GM21723 (cell line): ENCODE results near the gene SPATS2.

ENCODE experiments used
- ATAC-seq: cut with Tn5 transposase; IDR thresholded peaks from one replicate; pipeline ENCODE4 v1.9.1; 2021; ENCODE audit warnings: mild to moderate bottlenecking, moderate library complexity; ENCODE audit not compliant: unreplicated experiment

The SPATS2 gene

GRCh38 chr12:49335955-49336644, 31.2 kb upstream of the SPATS2 start:
- ATAC-seq: no peak

GRCh38 chr12:49336645-49337584, 30.3 kb upstream of the SPATS2 start, which contains the start of gene C1QL4:
TSS of gene C1QL4 (minus strand) at chr12:49337188. CDS start at chr12:49336477, 711 bp downstream.
- ATAC-seq: peak; percentile 76

- ATAC-seq: no peak
Observed at GRCh38 chr12:49338830-49339463, 28.3 kb upstream of the SPATS2 start.

GRCh38 chr12:49339464-49339861, 27.8 kb upstream of the SPATS2 start:
- ATAC-seq: no peak

- no peak for ATAC-seq
Observed at GRCh38 chr12:49340095-49340870, 27.0 kb upstream of the SPATS2 start.

- ATAC-seq: no peak
Observed at GRCh38 chr12:49340971-49341776, 26.1 kb upstream of the SPATS2 start.

GRCh38 chr12:49341777-49342065, 25.5 kb upstream of the SPATS2 start:
- no peak for ATAC-seq

GRCh38 chr12:49342066-49342913, 25.0 kb upstream of the SPATS2 start:
- ATAC-seq: peak; percentile 60

- ATAC-seq: no peak
Observed at GRCh38 chr12:49342914-49343731, 24.1 kb upstream of the SPATS2 start.

GRCh38 chr12:49344486-49345050, 22.7 kb upstream of the SPATS2 start:
- ATAC-seq: no peak

- peak; percentile 35 for ATAC-seq
Observed at GRCh38 chr12:49345051-49345824, 22.0 kb upstream of the SPATS2 start.

GRCh38 chr12:49345825-49346658, 21.2 kb upstream of the SPATS2 start:
- ATAC-seq: no peak

GRCh38 chr12:49346659-49347310, 20.5 kb upstream of the SPATS2 start, which contains the start of gene DNAJC22:
TSS of gene DNAJC22 (plus strand) at chr12:49346888. CDS start at chr12:49348873, 1,985 bp downstream.
- ATAC-seq: no peak

GRCh38 chr12:49347311-49348193, 19.7 kb upstream of the SPATS2 start:
- peak; percentile 57 for ATAC-seq

GRCh38 chr12:49348781-49349180, 18.5 kb upstream of the SPATS2 start:
- ATAC-seq: no peak
